Stimulated activated CD4-positive, alpha-beta T cell treated with anti-CD3 and anti-CD28 coated beads, Interleukin-4, amount 100 ng/mL, for 48 hours (primary cell): Measurements from ENCODE around the gene PIH1D1.
"Not testable (repeated sequence)": the region's sequence is repeated elsewhere in the genome, so short reads cannot be mapped to it uniquely, and the experiment has no call there.

Source experiments
- DNase-seq, 2 donors: peaks; one replicate each; pipeline ENCODE4 v3.0.0-alpha.2; 2020; ENCODE audit warnings: low read depth in 2 of 2

The PIH1D1 gene

GRCh38 chr19:49456326-49456725 lies 4.7 kb upstream of the PIH1D1 start:
- DNase-seq = no peak

GRCh38 chr19:49455773-49456172 lies 4.2 kb upstream of the PIH1D1 start:
- DNase-seq = no peak

GRCh38 chr19:49453757-49454240 lies 2.2 kb upstream of the PIH1D1 start:
- DNase-seq = no peak

- DNase-seq = peak; percentile 96 to 97
Measured at GRCh38 chr19:49453013-49453756, 1.6 kb upstream of the PIH1D1 start, which contains the start of gene ALDH16A1. TSS of gene ALDH16A1 (plus strand) at chr19:49453225. CDS start at chr19:49453332, 107 bp downstream.

GRCh38 chr19:49450405-49450804 lies 1.2 kb downstream of the PIH1D1 start:
- no peak for DNase-seq

- DNase-seq = no peak
Measured at GRCh38 chr19:49448432-49448786, 3.2 kb downstream of the PIH1D1 start.

GRCh38 chr19:49447485-49448431 lies 3.9 kb downstream of the PIH1D1 start:
- DNase-seq = no peak

GRCh38 chr19:49445997-49446396 lies 5.6 kb downstream of the PIH1D1 start:
- DNase-seq = no peak

GRCh38 chr19:49444100-49444700 lies 7.4 kb downstream of the PIH1D1 start:
- DNase-seq = not testable (repeated sequence)

- peak; percentile 91 to 92 for DNase-seq
Measured at GRCh38 chr19:49443366-49444099, 8.1 kb downstream of the PIH1D1 start.

GRCh38 chr19:49442771-49443365 lies 8.7 kb downstream of the PIH1D1 start:
- peak in 1 of 2 donors; percentile 55 for DNase-seq

- no peak for DNase-seq
Measured at GRCh38 chr19:49442354-49442753, 9.3 kb downstream of the PIH1D1 start.

GRCh38 chr19:49441960-49442350 lies 9.7 kb downstream of the PIH1D1 start:
- no peak for DNase-seq

- DNase-seq = no peak
Measured at GRCh38 chr19:49441210-49441959, 10.2 kb downstream of the PIH1D1 start, which contains the start of gene SLC17A7. TSS of gene SLC17A7 (minus strand) at chr19:49441527. CDS start at chr19:49441379, 148 bp downstream.

GRCh38 chr19:49440439-49441209 lies 11.0 kb downstream of the PIH1D1 start:
- DNase-seq = no peak

- DNase-seq = no peak
Measured at GRCh38 chr19:49439836-49440235, 11.8 kb downstream of the PIH1D1 start.

- no peak for DNase-seq
Measured at GRCh38 chr19:49438261-49438660, 13.4 kb downstream of the PIH1D1 start.

- no peak for DNase-seq
Measured at GRCh38 chr19:49437231-49437630, 14.4 kb downstream of the PIH1D1 start.

GRCh38 chr19:49436381-49437017 lies 15.1 kb downstream of the PIH1D1 start:
- DNase-seq = peak; percentile 58 to 79
